HCT116 (cell line): ENCODE measurements around the gene PLBD2.

ENCODE experiments used
- CBX3 ChIP-seq: IDR thresholded peaks from 2 replicates; pipeline ENCODE4 v1.6.1; 2012; ENCODE audit warnings: low read depth
- EGR1 ChIP-seq: IDR thresholded peaks from 2 replicates; pipeline ENCODE4 v1.6.1; 2012; ENCODE audit warnings: low read depth
- EZH2 ChIP-seq: fragments of 200-600 bp; sonication (generic); IDR thresholded peaks from 2 replicates; pipeline ENCODE4 v1.6.1; 2017; ENCODE audit warnings: antibody characterized with exemption, mixed run types
- EZH2phosphoT487 ChIP-seq: fragments of 200-600 bp; IDR thresholded peaks from 2 replicates; pipeline ENCODE4 v1.6.1; 2018; ENCODE audit warnings: antibody characterized with exemption, borderline replicate concordance
- MAX ChIP-seq: IDR thresholded peaks from 2 replicates; pipeline ENCODE4 v1.6.1; 2012
- POLR2A ChIP-seq: IDR thresholded peaks from 2 replicates; pipeline ENCODE4 v1.7.0; 2011; ENCODE audit warnings: borderline replicate concordance; ENCODE audit not compliant: insufficient read depth, insufficient read length; ENCODE audit errors: extremely low read depth
- POLR2AphosphoS5 ChIP-seq: IDR thresholded peaks from 2 replicates; pipeline ENCODE4 v1.6.1; 2011; ENCODE audit warnings: mild to moderate bottlenecking, low read depth, low read length, moderate library complexity
- RAD21 ChIP-seq: IDR thresholded peaks from 2 replicates; pipeline ENCODE4 v1.6.1; 2012; ENCODE audit warnings: low read depth, mild to moderate bottlenecking
- REST ChIP-seq: IDR thresholded peaks from 2 replicates; pipeline ENCODE4 v1.6.1; 2012; ENCODE audit warnings: low read depth
- TCF7L2 ChIP-seq: IDR thresholded peaks from 2 replicates; pipeline ENCODE4 v1.7.0; 2011; ENCODE audit warnings: borderline replicate concordance, inconsistent platforms; ENCODE audit not compliant: insufficient read depth, insufficient read length; ENCODE audit errors: extremely low read depth
- YY1 ChIP-seq: IDR thresholded peaks from 2 replicates; pipeline ENCODE4 v1.6.1; 2011; ENCODE audit warnings: low read length, low read depth, moderate library complexity, mild to moderate bottlenecking; ENCODE audit not compliant: insufficient replicate concordance; ENCODE audit errors: extremely low read depth
- ZFX ChIP-seq: fragments of 450-650 bp; IDR thresholded peaks from 2 replicates; pipeline ENCODE4 v1.6.1; 2017
- ZNF274 ChIP-seq: fragments of 200-500 bp; sonication (Bioruptor generic); IDR thresholded peaks from 2 replicates; pipeline ENCODE4 v1.6.1; 2014; ENCODE audit warnings: mild to moderate bottlenecking, low read depth, low read length, inconsistent platforms
- TF ChIP-seq, protein P1 (sequence below), 3 experiments: fragments of 200-600 bp in 1 of 3; sonication (generic) in 1 of 3; IDR thresholded peaks in 2 of 3; conservative IDR thresholded peaks in 1 of 3; 2 replicates each; pipeline ENCODE4 v1.5.1; 2012 to 2017; ENCODE audit warnings: low read depth in 2 of 3, low read length in 2 of 3, antibody characterized with exemption in 1 of 3, borderline replicate concordance in 1 of 3, control low read depth in 1 of 3, mild to moderate bottlenecking in 1 of 3, mixed read lengths in 1 of 3, mixed run types in 1 of 3, moderate library complexity in 1 of 3; ENCODE audit not compliant: insufficient read depth in 1 of 3

DNA sequence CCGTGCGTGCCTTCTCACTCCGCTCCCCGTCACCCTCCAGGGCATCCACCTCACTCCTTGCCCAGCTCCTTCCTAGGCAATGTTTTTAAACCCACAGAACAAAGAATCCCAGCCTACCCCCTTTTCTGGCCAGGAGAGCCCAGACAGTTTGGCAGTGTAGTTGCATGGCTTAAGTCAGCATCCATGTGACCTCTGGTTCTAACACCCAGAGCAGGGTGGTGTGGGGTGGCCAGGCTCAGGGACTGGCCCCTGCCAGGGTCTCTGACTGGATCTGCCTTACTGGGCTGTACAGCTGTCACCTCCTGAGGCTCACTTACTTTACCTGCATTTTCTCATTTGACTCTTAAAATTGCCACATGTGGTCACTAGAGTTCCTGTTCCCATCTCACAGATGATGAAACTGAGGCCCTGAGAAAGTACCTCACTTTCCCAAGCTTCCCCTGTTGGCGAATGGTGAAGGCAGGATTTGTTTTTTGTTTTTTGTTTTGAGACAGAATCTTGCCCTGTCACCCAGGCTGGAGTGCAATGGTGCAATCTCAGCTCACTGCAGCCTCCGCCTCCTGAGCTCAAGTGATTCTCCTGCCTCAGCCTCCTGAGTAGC is 27.0 kb downstream of the PLBD2 start:
- TF ChIP-seq, protein P1, sequence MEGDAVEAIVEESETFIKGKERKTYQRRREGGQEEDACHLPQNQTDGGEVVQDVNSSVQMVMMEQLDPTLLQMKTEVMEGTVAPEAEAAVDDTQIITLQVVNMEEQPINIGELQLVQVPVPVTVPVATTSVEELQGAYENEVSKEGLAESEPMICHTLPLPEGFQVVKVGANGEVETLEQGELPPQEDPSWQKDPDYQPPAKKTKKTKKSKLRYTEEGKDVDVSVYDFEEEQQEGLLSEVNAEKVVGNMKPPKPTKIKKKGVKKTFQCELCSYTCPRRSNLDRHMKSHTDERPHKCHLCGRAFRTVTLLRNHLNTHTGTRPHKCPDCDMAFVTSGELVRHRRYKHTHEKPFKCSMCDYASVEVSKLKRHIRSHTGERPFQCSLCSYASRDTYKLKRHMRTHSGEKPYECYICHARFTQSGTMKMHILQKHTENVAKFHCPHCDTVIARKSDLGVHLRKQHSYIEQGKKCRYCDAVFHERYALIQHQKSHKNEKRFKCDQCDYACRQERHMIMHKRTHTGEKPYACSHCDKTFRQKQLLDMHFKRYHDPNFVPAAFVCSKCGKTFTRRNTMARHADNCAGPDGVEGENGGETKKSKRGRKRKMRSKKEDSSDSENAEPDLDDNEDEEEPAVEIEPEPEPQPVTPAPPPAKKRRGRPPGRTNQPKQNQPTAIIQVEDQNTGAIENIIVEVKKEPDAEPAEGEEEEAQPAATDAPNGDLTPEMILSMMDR (IDR thresholded peaks at IDR 0.05 in 2 of 3, conservative IDR thresholded peaks at IDR 0.05 in 1 of 3; ENCODE audit: borderline replicate concordance in 1 of 3, insufficient read depth in 1 of 3, low read depth in 2 of 3, low read length in 2 of 3): no peak
- no peak for TF ChIP-seq POLR2A
- TF ChIP-seq ZNF274: no peak
- no peak for TF ChIP-seq ZFX
- TF ChIP-seq EZH2phosphoT487: no peak
- TF ChIP-seq REST: no peak
- no peak for TF ChIP-seq EZH2
- TF ChIP-seq POLR2AphosphoS5: no peak
- TF ChIP-seq TCF7L2: no peak
- TF ChIP-seq YY1: no peak
- TF ChIP-seq RAD21: no peak
- no peak for TF ChIP-seq CBX3
- TF ChIP-seq EGR1: no peak
- TF ChIP-seq MAX: no peak
